ENCODE measurements around the gene LRP4.
A peak's percentile ranks its signal among the peaks of the same experiment; 100 is the strongest.

Gene LRP4

GRCh38 chr11:46895821-46896220 lies 22.5 kb downstream of the LRP4 start:
- no peak for DNase-seq (ENCODE audit: low read depth, low spot score)

- no peak for DNase-seq (ENCODE audit: low read depth, low spot score)
These were observed 23.4 kb downstream of the LRP4 start for GRCh38 chr11:46894961-46895360.

- no peak for DNase-seq (ENCODE audit: low read depth, low spot score)
These were observed 23.8 kb downstream of the LRP4 start for GRCh38 chr11:46894506-46894905.

GRCh38 chr11:46892838-46893237 lies 25.5 kb downstream of the LRP4 start:
- no peak for DNase-seq (ENCODE audit: low read depth, low spot score)

- no peak for DNase-seq (ENCODE audit: low read depth, low spot score)
These were observed 26.2 kb downstream of the LRP4 start for GRCh38 chr11:46892109-46892508.

GRCh38 chr11:46890665-46891064 lies 27.7 kb downstream of the LRP4 start:
- DNase-seq (ENCODE audit: low read depth, low spot score): no peak

GRCh38 chr11:46889689-46890475 lies 28.5 kb downstream of the LRP4 start:
- peak; percentile 56 for DNase-seq (ENCODE audit: low read depth, low spot score)

- DNase-seq (ENCODE audit: low read depth, low spot score): no peak
These were observed 29.1 kb downstream of the LRP4 start for GRCh38 chr11:46889251-46889650.

GRCh38 chr11:46888636-46889035 lies 29.7 kb downstream of the LRP4 start:
- DNase-seq (ENCODE audit: low read depth, low spot score): no peak

- DNase-seq (ENCODE audit: low read depth, low spot score): no peak
These were observed 32.1 kb downstream of the LRP4 start for GRCh38 chr11:46886211-46886610.

GRCh38 chr11:46879056-46879585 lies 39.2 kb downstream of the LRP4 start:
- DNase-seq (ENCODE audit: low read depth, low spot score): no peak

- DNase-seq (ENCODE audit: low read depth, low spot score): no peak
These were observed 40.8 kb downstream of the LRP4 start for GRCh38 chr11:46877580-46877979.

- DNase-seq (ENCODE audit: low read depth, low spot score): no peak
These were observed 41.9 kb downstream of the LRP4 start for GRCh38 chr11:46876471-46876870.

- no peak for DNase-seq (ENCODE audit: low read depth, low spot score)
These were observed 43.8 kb downstream of the LRP4 start for GRCh38 chr11:46874586-46874985.

GRCh38 chr11:46868912-46869311 lies 49.4 kb downstream of the LRP4 start:
- DNase-seq (ENCODE audit: low read depth, low spot score): no peak

- DNase-seq (ENCODE audit: low read depth, low spot score): no peak
These were observed 53.0 kb downstream of the LRP4 start for GRCh38 chr11:46865340-46865739.

- no peak for DNase-seq (ENCODE audit: low read depth, low spot score)
These were observed 58.1 kb downstream of the LRP4 start for GRCh38 chr11:46860218-46860617.

- DNase-seq (ENCODE audit: low read depth, low spot score): no peak
These were observed 59.3 kb downstream of the LRP4 start for GRCh38 chr11:46858920-46859546.

GRCh38 chr11:46857666-46858065 lies 60.7 kb downstream of the LRP4 start:
- no peak for DNase-seq (ENCODE audit: low read depth, low spot score)

GRCh38 chr11:46856605-46857343 lies 61.6 kb downstream of the LRP4 start:
- DNase-seq (ENCODE audit: low read depth, low spot score): no peak

GRCh38 chr11:46855863-46856262 lies 62.5 kb downstream of the LRP4 start:
- DNase-seq (ENCODE audit: low read depth, low spot score): no peak

GRCh38 chr11:46855167-46855566 lies 63.2 kb downstream of the LRP4 start:
- no peak for DNase-seq (ENCODE audit: low read depth, low spot score)

Data from activated CD4-positive, CD25-positive, alpha-beta regulatory T cell treated with anti-CD3 and anti-CD28 coated beads, Interleukin-2, amount 50 U/mL, for 16 hours (primary cell).